Measurements from ENCODE around the gene PGLYRP3.

GRCh38 chr1:153345187-153346076 is 32.7 kb upstream of the PGLYRP3 start:
- TF ChIP-seq GATA3 (IDR thresholded peaks at IDR 0.05; ENCODE audit: low read depth, low read length): no peak
- TF ChIP-seq GATA2 (IDR thresholded peaks at IDR 0.05; ENCODE audit: low read depth, low read length): no peak

Data from SH-SY5Y (cell line).